Measurements from ENCODE around the gene POLA2.
"Not testable (repeated sequence)": the region's sequence is repeated elsewhere in the genome, so short reads cannot be mapped to it uniquely, and the experiment has no call there.

POLA2 gene

GRCh38 chr11:65310215-65310614 is 48.5 kb downstream of the POLA2 start:
- no peak for DNase-seq

DNA sequence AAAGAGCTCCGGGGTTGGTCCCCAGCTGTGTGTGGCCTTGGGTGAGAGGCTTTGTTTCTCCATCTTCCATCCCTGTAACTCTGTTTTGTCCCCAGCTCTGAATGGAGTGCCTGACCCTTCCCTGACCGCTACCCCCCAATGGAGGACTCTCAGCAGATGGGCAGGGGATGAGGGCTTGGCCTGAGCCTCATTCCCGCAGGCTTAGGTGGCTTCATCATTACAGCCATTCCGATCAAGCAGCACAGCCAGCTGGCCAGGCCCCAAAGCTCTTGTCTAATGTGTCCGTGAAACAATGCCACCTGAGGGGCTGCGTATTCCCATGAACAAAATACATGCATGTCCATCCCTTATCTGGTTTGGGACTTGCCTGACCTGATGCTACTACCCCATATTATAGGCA is 49.0 kb downstream of the POLA2 start:
- DNase-seq = no peak

GRCh38 chr11:65311170-65311678 is 49.5 kb downstream of the POLA2 start:
- no peak for DNase-seq

DNA sequence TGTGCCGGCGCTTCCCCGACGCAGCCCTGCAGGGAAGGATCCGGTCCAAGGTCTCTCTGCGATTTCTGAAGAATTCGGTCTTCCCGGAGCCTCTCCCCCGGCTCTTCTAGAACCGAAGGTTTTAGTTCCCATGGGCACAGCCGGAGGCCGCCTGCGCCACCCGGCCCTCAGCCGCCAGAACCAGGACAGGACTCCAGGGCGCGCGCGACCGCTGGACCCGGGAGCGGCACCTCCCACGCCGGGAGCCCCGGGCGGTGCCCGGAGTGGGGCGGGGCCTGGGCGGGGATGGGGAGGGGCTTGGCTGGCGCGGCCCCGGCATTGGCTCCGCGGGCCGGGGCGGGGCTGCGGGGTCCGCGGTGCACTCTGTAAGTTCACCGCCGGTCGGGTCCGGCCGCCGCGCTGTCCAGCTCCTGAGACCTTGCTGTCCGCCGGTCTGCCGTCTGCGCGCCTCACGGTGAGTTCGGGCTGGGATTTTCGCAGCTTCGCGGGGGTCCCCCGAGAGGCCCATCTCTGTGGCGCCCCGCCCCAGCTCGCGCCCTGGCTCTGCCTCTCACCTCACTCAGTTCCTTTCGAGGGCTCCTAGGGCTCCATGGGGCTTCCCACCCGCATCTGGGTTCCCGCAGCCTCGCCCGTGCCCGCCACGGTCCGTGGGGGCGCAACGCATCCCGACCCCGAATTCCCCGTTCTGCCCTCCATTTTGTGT is 52.9 kb downstream of the POLA2 start, which contains the start of gene CDC42EP2:
Gene CDC42EP2, plus strand, starts transcription at position 366 of the 703 bp plus-strand sequence. CDS start 6,033 bp downstream, outside the sequence.
- peak; percentile 64 for DNase-seq

DNA sequence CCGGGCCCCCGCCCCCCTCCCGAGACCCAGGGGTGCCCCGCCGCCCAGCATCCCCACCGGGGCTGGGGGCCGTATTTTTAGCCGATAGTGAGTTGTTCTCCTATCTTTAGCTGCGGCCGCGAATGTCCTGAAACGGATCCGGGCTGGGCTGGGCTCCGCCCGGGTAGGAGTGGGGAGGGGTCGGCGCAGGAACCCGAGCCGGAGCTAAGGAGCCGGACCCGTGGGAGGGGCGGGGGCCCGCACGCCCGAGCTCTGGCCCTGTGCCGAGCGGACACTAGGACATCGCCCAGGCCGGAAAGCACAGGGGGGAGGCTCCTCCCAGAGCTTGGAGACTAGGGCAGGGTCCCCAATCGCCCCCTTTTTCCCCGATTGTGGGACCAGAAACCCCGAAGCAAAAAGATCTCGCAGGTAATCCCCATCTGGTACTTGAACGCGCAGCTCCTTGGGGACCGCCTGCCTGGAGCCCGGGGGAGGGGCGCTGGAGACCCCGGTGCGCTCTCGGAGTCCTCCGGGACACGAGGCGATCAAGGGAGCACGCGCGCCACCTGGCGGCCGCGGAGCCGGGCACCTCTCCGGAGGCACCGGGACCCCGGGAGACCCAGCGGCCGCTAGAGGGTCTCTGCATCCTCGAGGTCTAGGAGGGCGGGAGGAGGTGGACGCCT is 53.6 kb downstream of the POLA2 start:
- DNase-seq = peak; percentile 77

DNA sequence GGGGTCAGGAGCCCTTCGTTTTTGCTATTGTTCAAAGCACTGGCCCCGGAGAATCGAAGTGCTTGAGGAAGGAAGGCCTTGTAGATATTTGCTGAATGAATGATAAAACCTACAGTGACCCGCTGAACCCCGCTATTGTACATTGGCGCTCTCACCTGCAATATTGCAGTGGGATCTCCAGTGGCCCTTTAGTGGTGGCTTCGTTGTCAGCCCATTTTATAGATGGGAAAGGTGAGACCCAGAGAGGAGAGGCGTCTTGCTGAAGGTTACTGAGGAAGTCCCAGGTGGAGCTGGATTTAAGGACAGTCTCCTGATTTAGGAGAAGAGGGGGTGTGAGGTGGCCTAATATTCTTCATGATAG is 54.1 kb downstream of the POLA2 start:
- no peak for DNase-seq

DNA sequence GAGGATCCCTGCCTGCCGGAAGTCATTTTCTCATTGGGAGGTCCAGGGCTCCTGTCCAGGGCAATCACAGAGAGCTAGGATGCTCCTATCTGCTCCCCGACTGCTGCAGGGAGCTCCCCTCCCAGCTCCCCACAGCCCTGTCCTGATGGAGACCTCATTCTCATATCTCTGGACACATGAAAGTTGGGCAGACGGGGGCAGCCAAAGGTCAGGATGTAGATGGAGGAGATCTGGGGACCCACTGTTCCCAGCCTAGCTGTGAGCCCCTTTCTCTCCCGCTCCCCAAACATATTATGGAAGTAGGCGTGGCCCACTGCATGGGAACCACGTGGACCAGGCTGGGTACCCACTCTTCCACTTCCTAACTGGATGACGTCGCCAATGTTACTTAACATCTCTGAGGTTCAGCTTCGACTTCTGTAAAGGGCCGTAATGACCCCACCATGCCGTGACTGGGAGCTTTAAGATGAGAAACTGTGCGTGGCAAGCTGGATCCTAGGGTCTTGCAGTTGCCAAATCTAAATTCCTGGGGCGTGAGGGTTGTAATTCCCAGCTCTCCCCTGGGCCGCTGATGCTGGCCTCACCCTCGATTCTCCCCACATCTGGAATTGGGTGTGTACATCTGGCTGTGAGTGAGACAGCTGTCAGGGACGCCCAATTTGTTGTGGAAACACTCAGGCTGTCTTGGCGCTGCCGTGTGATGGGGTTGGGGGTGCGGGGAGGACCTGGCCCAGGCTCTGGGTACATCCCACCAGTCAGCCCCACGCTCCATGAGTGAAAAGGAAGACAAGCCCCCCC is 54.7 kb downstream of the POLA2 start:
- DNase-seq = no peak

GRCh38 chr11:65317025-65317786 is 55.4 kb downstream of the POLA2 start:
- no peak for DNase-seq

DNA sequence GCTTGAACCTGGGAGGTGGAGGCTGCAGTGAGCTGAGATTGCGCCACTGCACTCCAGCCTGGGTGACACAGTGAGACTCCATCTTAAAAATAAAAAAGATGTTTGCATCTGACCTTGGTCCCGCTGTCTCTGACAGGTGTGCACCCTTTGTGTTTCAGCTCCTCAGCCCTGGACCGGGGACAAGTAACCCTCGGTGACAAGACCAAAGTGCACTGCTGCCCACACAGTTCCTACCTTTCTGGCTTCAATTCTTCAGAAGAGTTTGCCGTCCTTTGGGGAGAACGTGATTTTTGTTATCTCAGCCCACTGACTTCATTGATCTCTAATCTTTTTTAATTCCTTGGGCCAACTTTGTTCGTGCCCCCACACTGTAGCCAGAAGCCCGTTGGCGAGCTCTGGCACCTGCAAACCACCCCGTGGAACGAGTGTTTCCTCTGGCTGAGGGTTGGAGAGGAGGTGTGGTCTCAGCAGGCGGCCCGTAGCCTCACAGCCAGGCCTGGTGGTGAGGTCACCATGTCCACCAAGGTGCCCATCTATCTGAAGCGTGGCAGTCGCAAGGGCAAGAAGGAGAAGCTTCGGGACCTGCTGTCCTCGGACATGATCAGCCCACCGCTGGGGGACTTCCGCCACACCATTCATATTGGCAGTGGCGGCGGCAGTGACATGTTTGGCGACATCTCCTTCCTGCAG is 58.8 kb downstream of the POLA2 start:
- DNase-seq = no peak

GRCh38 chr11:65321076-65321475 is 59.3 kb downstream of the POLA2 start:
- DNase-seq = no peak

DNA sequence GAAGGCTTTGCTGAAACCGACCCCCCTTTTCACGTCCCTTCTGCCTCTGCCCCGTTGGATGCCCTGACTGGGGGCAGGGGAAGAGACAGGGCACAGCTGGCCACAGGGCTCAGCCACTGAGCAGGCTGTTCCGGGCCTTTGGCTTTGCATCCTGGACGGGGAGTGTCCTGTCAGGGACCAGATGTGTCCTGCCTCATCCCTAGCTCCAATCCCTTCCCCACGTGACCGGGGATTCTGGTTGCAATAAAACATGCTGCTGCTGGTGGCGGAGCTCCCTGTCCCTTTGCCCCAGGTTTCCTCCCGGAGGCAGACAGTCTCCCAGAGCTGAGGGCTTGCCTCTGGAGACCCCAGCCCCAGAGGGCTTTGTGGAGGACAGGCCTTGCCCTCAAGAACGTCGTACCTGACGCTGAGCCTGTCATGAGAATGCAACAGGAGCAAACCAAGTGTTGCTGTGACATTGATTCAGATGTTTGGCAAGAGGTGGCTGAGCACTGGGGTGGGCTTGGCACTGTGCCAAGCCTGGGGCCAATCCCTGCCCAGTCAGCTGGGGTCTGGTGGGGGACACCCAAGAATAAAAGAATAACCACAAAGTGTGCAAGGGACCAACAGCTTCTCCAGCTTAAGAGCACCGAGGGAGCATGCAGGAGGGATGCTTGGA is 60.2 kb downstream of the POLA2 start:
- DNase-seq = no peak

GRCh38 chr11:65323813-65324212 is 62.1 kb downstream of the POLA2 start:
- DNase-seq = no peak

GRCh38 chr11:65325435-65325834 is 63.7 kb downstream of the POLA2 start:
- DNase-seq = no peak

DNA sequence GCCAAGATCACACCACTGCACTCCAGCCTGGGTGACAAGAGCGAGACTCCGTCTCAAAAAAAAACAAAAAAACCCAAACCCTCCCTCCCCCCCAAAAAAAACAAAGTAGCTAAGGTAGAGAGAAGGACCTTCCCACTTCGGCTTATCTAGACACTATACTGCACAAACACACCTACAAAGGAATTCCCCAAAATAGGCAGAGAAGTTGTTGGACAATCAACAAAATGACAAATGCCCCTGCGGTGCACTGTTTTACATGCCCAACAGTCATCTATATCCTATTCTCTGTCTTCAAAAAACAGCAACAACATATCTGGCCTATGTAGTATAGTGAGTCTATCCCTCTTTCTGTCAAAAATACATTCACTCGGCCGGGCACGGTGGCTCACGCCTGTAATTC is 65.3 kb downstream of the POLA2 start:
- no peak for DNase-seq

- no peak for DNase-seq
These were observed 67.7 kb downstream of the POLA2 start for GRCh38 chr11:65329478-65329877.

- peak; percentile 85 for DNase-seq
These were observed 68.2 kb downstream of the POLA2 start for GRCh38 chr11:65329944-65330403.

GRCh38 chr11:65330544-65330943 is 68.8 kb downstream of the POLA2 start:
- DNase-seq = no peak

GRCh38 chr11:65332591-65332990 is 70.8 kb downstream of the POLA2 start:
- DNase-seq = not testable (repeated sequence)

DNA sequence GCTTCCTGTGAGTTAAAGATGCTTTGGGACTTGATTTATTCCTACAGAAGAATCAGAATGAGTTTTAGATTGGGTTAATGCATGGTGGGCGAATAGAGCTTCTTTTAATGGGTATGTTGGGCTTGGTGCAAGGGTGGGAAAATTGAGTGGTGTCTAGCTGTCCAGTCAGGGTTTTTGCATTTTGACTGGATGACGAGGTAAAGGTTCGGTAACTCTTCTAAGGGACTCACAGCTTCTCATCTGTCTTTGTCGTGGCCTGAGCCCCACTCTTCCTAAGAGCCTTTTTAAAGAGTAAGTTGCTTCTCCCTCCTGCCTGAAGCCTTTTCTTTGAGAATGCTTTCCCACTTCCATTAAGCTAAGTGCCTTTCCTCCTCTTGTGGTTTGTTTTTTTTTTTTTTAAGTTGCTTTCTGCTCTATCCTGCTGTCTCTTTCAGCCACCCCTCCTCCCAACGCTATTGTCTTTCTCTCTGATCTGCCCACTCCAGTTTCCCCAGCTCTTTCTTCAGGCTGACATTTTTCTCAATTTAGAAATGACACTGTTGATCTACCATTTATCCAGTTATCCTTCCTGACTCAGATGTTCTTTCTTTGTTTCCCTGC is 73.0 kb downstream of the POLA2 start:
- no peak for DNase-seq

- no peak for DNase-seq
These were observed 76.9 kb downstream of the POLA2 start for GRCh38 chr11:65338676-65339075.

- no peak for DNase-seq
These were observed 78.5 kb downstream of the POLA2 start for GRCh38 chr11:65340226-65340625.

Data from effector CD4-positive, alpha-beta T cell (primary cell).